ENCODE data around the gene RHBDF2. TPM values are rescaled to one million over a fixed set of nuclear protein-coding genes. Genes with fewer than 3 reads are reported as not detected.
A peak's percentile ranks its signal among the peaks of the same experiment; 100 is the strongest.
"Not testable (repeated sequence)": the region's sequence is repeated elsewhere in the genome, so short reads cannot be mapped to it uniquely, and the experiment has no call there.

Gene RHBDF2
- total RNA-seq, 2 donors from 2014 or later, result 30.4 to 43.1 TPM

GRCh38 chr17:76540381-76541300, 39.4 kb upstream of the RHBDF2 start:
- no peaks in the 10 kb centered on the region for H3K9me3 Mint-ChIP-seq
- H3K27ac Mint-ChIP-seq, result no peak overlapping the region

GRCh38 chr17:76539631-76540271, 38.5 kb upstream of the RHBDF2 start, which contains the start of gene PRCD:
TSS of gene PRCD (plus strand) at chr17:76540044. CDS start at chr17:76540142, 98 bp downstream.
- no peak for ATAC-seq
- no peaks in the 10 kb centered on the region for H3K36me3 Mint-ChIP-seq

More at GRCh38 chr17:76540381-76541300, 39.4 kb upstream of the RHBDF2 start:
- DNase-seq (ENCODE audit: low spot score in 2 of 2), result no peak
- no peaks in the 10 kb centered on the region for H3K36me3 Mint-ChIP-seq
- peak; percentile 68 to 79 for ATAC-seq

GRCh38 chr17:76538941-76539570, 37.8 kb upstream of the RHBDF2 start:
- Mint-ChIP-seq H3K36me3 (no peaks in the 10 kb centered on the region), H3K27ac (no peak overlapping the region)

More at GRCh38 chr17:76539631-76540271, 38.5 kb upstream of the RHBDF2 start, which contains the start of gene PRCD:
- Mint-ChIP-seq H3K9me3 (no peaks in the 10 kb centered on the region), H3K27ac (no peak within 1 kb of the TSS)
- DNase-seq (ENCODE audit: low spot score in 2 of 2), result no peak

GRCh38 chr17:76538281-76538931, 37.2 kb upstream of the RHBDF2 start:
- ATAC-seq, result no peak
- Mint-ChIP-seq H3K27ac (no peak overlapping the region), H3K36me3 (no peaks in the 10 kb centered on the region), H3K9me3 (no peaks in the 10 kb centered on the region)
- DNase-seq (ENCODE audit: low spot score in 2 of 2), result no peak

More at GRCh38 chr17:76538941-76539570, 37.8 kb upstream of the RHBDF2 start:
- DNase-seq (ENCODE audit: low spot score in 2 of 2) (no peak), ATAC-seq (no peak)
- H3K9me3 Mint-ChIP-seq, result no peaks in the 10 kb centered on the region

GRCh38 chr17:76537578-76538280, 36.5 kb upstream of the RHBDF2 start, which contains the start of gene CYGB:
TSS of gene CYGB (minus strand) at chr17:76537709. CDS start at chr17:76537542, 167 bp downstream.
- Mint-ChIP-seq H3K36me3 (no peaks in the 10 kb centered on the region), H3K27ac (no peak within 1 kb of the TSS), H3K9me3 (no peaks in the 10 kb centered on the region)
- ATAC-seq, result peak; percentile 14 to 42
- DNase-seq (ENCODE audit: low spot score in 2 of 2), result no peak

GRCh38 chr17:76537288-76537577, 36.0 kb upstream of the RHBDF2 start:
- no peaks in the 10 kb centered on the region for H3K9me3 Mint-ChIP-seq
- ATAC-seq, result no peak
- no peak overlapping the region for H3K27ac Mint-ChIP-seq

GRCh38 chr17:76536511-76537287, 35.5 kb upstream of the RHBDF2 start:
- Mint-ChIP-seq H3K9me3 (no peaks in the 10 kb centered on the region), H3K36me3 (no peaks in the 10 kb centered on the region), H3K27ac (no peak overlapping the region)
- DNase-seq (ENCODE audit: low spot score in 2 of 2) (no peak), ATAC-seq (no peak)

More at GRCh38 chr17:76537288-76537577, 36.0 kb upstream of the RHBDF2 start:
- no peaks in the 10 kb centered on the region for H3K36me3 Mint-ChIP-seq
- DNase-seq (ENCODE audit: low spot score in 2 of 2), result no peak

- ATAC-seq (no peak), DNase-seq (ENCODE audit: low spot score in 2 of 2) (no peak)
- H3K9me3 Mint-ChIP-seq, result no peaks in the 10 kb centered on the region
- no peak overlapping the region for H3K27ac Mint-ChIP-seq
- no peaks in the 10 kb centered on the region for H3K36me3 Mint-ChIP-seq
Observed at GRCh38 chr17:76535788-76536510, 34.7 kb upstream of the RHBDF2 start.

GRCh38 chr17:76534831-76535732, 33.9 kb upstream of the RHBDF2 start:
- ATAC-seq, result no peak

GRCh38 chr17:76533640-76534359, 32.6 kb upstream of the RHBDF2 start:
- not testable (repeated sequence) for H3K36me3 Mint-ChIP-seq; H3K9me3 Mint-ChIP-seq; DNase-seq (ENCODE audit: low spot score in 2 of 2); ATAC-seq
- peak overlapping the region in 1 of 2 donors; percentile 15 for H3K27ac Mint-ChIP-seq

More at GRCh38 chr17:76534831-76535732, 33.9 kb upstream of the RHBDF2 start:
- Mint-ChIP-seq H3K27ac (no peak overlapping the region), H3K36me3 (no peaks in the 10 kb centered on the region), H3K9me3 (no peaks in the 10 kb centered on the region)
- no peak for DNase-seq (ENCODE audit: low spot score in 2 of 2)

GRCh38 chr17:76532072-76532651, 30.9 kb upstream of the RHBDF2 start:
- no peak for DNase-seq (ENCODE audit: low spot score in 2 of 2)
- Mint-ChIP-seq H3K9me3 (no peaks in the 10 kb centered on the region), H3K27ac (no peak overlapping the region), H3K36me3 (no peaks in the 10 kb centered on the region)
- ATAC-seq, result no peak

- Mint-ChIP-seq H3K27ac (no peak overlapping the region), H3K36me3 (no peaks in the 10 kb centered on the region), H3K9me3 (no peaks in the 10 kb centered on the region)
- no peak for ATAC-seq
- no peak for DNase-seq (ENCODE audit: low spot score in 2 of 2)
Observed at GRCh38 chr17:76531486-76532038, 30.3 kb upstream of the RHBDF2 start.

Data from activated naive CD4-positive, alpha-beta T cell treated with anti-CD3 and anti-CD28 coated beads, Interleukin-2, amount 50 U/mL, for 72 hours (primary cell).